Neural cell (in vitro differentiated cells): ENCODE results near the gene PEF1. TPM values are rescaled to one million over a fixed set of nuclear protein-coding genes. Genes with fewer than 3 reads are reported as not detected.

Experiments
- H2AFZ ChIP-seq: fragments of 200-600, 300-800 bp; sonication (generic), shearing (Covaris generic); 2 replicates; pipeline ENCODE4 v1.6.0; 2014; ENCODE audit warnings: low read depth, mild to moderate bottlenecking, antibody characterized with exemption, low read length, moderate library complexity
- H3F3A ChIP-seq: fragments of 200-600 bp; shearing (Covaris generic); 2 replicates; pipeline ENCODE4 v1.6.1; 2016; ENCODE audit warnings: mild to moderate bottlenecking, moderate library complexity, mixed read lengths, antibody characterized with exemption, low read length; ENCODE audit not compliant: insufficient read depth, poor library complexity, severe bottlenecking
- H3K27ac ChIP-seq: fragments of 200-600, 300-800 bp; sonication (generic), shearing (Covaris generic); 2 replicates; pipeline ENCODE4 v1.5.1; 2014; ENCODE audit warnings: mild to moderate bottlenecking, low read length, moderate library complexity
- H3K27me3 ChIP-seq: fragments of 300-800, 200-600 bp; sonication (generic), shearing (Covaris generic); 2 replicates; pipeline ENCODE4 v1.6.0; 2014; ENCODE audit warnings: mild to moderate bottlenecking, low read depth, low read length, moderate library complexity; ENCODE audit not compliant: insufficient read depth
- H3K36me3 ChIP-seq: fragments of 300-800, 200-600 bp; sonication (generic), shearing (Covaris generic); 2 replicates; pipeline ENCODE4 v1.5.1; 2014; ENCODE audit warnings: mild to moderate bottlenecking, antibody characterized with exemption, low read length, moderate library complexity; ENCODE audit not compliant: insufficient read depth
- H3K4me2 ChIP-seq: fragments of 300-800, 200-600 bp; sonication (generic), shearing (Covaris generic); 2 replicates; pipeline ENCODE4 v1.6.0; 2014; ENCODE audit warnings: mild to moderate bottlenecking, low read length
- H3K4me3 ChIP-seq: fragments of 300-800, 200-600 bp; sonication (generic), shearing (Covaris generic); 2 replicates; pipeline ENCODE4 v1.5.1; 2014; ENCODE audit warnings: mild to moderate bottlenecking, low read length, moderate library complexity
- H3K79me2 ChIP-seq: fragments of 200-600 bp; shearing (Covaris generic); replicated peaks from 2 replicates; pipeline ENCODE4 v1.6.0; 2014; ENCODE audit warnings: mild to moderate bottlenecking, low read length, moderate library complexity; ENCODE audit not compliant: insufficient read depth
- H3K9ac ChIP-seq: fragments of 300-800, 200-600 bp; sonication (generic), shearing (Covaris generic); 2 replicates; pipeline ENCODE4 v1.6.1; 2016; ENCODE audit warnings: mild to moderate bottlenecking, low read length, mixed read lengths
- H3K9me2 ChIP-seq: fragments of 200-600 bp; shearing (Covaris generic); 2 replicates; pipeline ENCODE4 v1.6.1; 2016; ENCODE audit warnings: mild to moderate bottlenecking, low read length, mixed read lengths; ENCODE audit not compliant: insufficient read depth
- H3K9me3 ChIP-seq: fragments of 200-600, 300-800 bp; sonication (generic), shearing (Covaris generic); 2 replicates; pipeline ENCODE4 v1.6.1; 2016; ENCODE audit warnings: mild to moderate bottlenecking, mixed run types, low read length, moderate library complexity, mixed read lengths
- H4K20me1 ChIP-seq: fragments of 200-600 bp; shearing (Covaris generic); 2 replicates; pipeline ENCODE4 v1.6.1; 2016; ENCODE audit warnings: mild to moderate bottlenecking, mixed run types; ENCODE audit not compliant: insufficient read depth
- EP300 ChIP-seq: fragments of 450-650 bp; conservative IDR thresholded peaks from 2 replicates; pipeline ENCODE4 v1.6.1; 2014; ENCODE audit warnings: antibody characterized with exemption, mild to moderate bottlenecking, moderate library complexity; ENCODE audit not compliant: poor library complexity, severe bottlenecking
- EZH2 ChIP-seq: fragments of 200-600, 300-800 bp; shearing (Covaris generic), sonication (generic); IDR thresholded peaks from 2 replicates; pipeline ENCODE4 v1.6.1; 2014; ENCODE audit warnings: antibody characterized with exemption, low read length, borderline replicate concordance, mild to moderate bottlenecking; ENCODE audit not compliant: insufficient read depth, poor library complexity, severe bottlenecking
- MXI1 ChIP-seq: fragments of 450-650 bp; conservative IDR thresholded peaks from 2 replicates; pipeline ENCODE4 v1.6.1; 2014; ENCODE audit warnings: antibody characterized with exemption, mild to moderate bottlenecking; ENCODE audit not compliant: poor library complexity, severe bottlenecking
- POLR2AphosphoS5 ChIP-seq: IDR thresholded peaks from 2 replicates; pipeline ENCODE4 v1.6.1; 2012
- RAD21 ChIP-seq: fragments of 450-650 bp; conservative IDR thresholded peaks from 2 replicates; pipeline ENCODE4 v1.6.1; 2014; ENCODE audit warnings: antibody characterized with exemption, mild to moderate bottlenecking, moderate library complexity
- SMC3 ChIP-seq: fragments of 450-650 bp; conservative IDR thresholded peaks from 2 replicates; pipeline ENCODE4 v1.6.1; 2014; ENCODE audit warnings: antibody characterized with exemption, mild to moderate bottlenecking, moderate library complexity; ENCODE audit not compliant: poor library complexity
- TAF1 ChIP-seq: IDR thresholded peaks from 2 replicates; pipeline ENCODE4 v1.6.1; 2012; ENCODE audit warnings: low read depth
- polyA plus RNA-seq: library from polyadenylated mRNA; depleted of rRNA; stranded (reverse); fragments of >200 nt; gene quantifications from 2 replicates; pipeline ENCODE4 v1.2.3, GENCODE V29; 2014
- TF ChIP-seq, protein P1 (sequence below): fragments of 450-650 bp; IDR thresholded peaks from 2 replicates; pipeline ENCODE4 v1.5.1; 2014; ENCODE audit warnings: antibody characterized with exemption, mild to moderate bottlenecking, moderate library complexity; ENCODE audit not compliant: poor library complexity, severe bottlenecking
- TF ChIP-seq, protein P2 (sequence below): IDR thresholded peaks from 2 replicates; pipeline ENCODE4 v1.6.1; 2012; ENCODE audit warnings: borderline replicate concordance

The PEF1 gene
- polyA plus RNA-seq, 1 donor from 2014 or later: 48.2 TPM

DNA sequence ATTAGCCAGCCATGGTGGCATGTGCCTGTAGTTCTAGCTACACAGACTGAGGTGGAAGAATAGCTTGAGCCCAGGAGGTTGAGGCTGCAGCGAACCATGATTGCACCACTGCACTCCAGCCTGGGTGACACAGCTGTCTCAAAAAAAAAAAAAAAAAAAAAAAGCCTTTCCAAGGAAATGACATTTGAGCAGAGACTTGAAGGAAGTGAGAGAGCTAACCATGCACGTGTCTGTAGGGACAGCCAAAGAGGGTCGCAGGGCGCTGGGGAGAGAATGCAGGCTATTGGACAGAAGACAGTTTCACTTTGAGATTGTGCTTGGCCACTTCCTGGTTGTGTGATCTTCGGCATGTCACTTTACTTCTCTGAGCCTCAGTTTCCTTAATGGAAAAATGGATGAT, 20.4 kb downstream of the PEF1 start:
- TF ChIP-seq, protein P1, sequence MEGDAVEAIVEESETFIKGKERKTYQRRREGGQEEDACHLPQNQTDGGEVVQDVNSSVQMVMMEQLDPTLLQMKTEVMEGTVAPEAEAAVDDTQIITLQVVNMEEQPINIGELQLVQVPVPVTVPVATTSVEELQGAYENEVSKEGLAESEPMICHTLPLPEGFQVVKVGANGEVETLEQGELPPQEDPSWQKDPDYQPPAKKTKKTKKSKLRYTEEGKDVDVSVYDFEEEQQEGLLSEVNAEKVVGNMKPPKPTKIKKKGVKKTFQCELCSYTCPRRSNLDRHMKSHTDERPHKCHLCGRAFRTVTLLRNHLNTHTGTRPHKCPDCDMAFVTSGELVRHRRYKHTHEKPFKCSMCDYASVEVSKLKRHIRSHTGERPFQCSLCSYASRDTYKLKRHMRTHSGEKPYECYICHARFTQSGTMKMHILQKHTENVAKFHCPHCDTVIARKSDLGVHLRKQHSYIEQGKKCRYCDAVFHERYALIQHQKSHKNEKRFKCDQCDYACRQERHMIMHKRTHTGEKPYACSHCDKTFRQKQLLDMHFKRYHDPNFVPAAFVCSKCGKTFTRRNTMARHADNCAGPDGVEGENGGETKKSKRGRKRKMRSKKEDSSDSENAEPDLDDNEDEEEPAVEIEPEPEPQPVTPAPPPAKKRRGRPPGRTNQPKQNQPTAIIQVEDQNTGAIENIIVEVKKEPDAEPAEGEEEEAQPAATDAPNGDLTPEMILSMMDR: no peak
- TF ChIP-seq MXI1: no peak
- no peak for TF ChIP-seq TAF1
- no peak for TF ChIP-seq EZH2
- TF ChIP-seq EP300: no peak
- no peak for TF ChIP-seq SMC3
- TF ChIP-seq, protein P2, sequence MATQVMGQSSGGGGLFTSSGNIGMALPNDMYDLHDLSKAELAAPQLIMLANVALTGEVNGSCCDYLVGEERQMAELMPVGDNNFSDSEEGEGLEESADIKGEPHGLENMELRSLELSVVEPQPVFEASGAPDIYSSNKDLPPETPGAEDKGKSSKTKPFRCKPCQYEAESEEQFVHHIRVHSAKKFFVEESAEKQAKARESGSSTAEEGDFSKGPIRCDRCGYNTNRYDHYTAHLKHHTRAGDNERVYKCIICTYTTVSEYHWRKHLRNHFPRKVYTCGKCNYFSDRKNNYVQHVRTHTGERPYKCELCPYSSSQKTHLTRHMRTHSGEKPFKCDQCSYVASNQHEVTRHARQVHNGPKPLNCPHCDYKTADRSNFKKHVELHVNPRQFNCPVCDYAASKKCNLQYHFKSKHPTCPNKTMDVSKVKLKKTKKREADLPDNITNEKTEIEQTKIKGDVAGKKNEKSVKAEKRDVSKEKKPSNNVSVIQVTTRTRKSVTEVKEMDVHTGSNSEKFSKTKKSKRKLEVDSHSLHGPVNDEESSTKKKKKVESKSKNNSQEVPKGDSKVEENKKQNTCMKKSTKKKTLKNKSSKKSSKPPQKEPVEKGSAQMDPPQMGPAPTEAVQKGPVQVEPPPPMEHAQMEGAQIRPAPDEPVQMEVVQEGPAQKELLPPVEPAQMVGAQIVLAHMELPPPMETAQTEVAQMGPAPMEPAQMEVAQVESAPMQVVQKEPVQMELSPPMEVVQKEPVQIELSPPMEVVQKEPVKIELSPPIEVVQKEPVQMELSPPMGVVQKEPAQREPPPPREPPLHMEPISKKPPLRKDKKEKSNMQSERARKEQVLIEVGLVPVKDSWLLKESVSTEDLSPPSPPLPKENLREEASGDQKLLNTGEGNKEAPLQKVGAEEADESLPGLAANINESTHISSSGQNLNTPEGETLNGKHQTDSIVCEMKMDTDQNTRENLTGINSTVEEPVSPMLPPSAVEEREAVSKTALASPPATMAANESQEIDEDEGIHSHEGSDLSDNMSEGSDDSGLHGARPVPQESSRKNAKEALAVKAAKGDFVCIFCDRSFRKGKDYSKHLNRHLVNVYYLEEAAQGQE: no peak
- no peak for TF ChIP-seq RAD21
- no peak for TF ChIP-seq POLR2AphosphoS5
- H4K20me1 ChIP-seq: no peaks in the 10 kb centered on the region
- no peaks in the 10 kb centered on the region for H3K79me2 ChIP-seq
- H3K9me2 ChIP-seq: no peaks in the 10 kb centered on the region
- H3K36me3 ChIP-seq: no peaks in the 10 kb centered on the region
- no peaks in the 10 kb centered on the region for H3K9me3 ChIP-seq
- no peak overlapping the region for H3K4me3 ChIP-seq
- no peak overlapping the region for H3K9ac ChIP-seq
- H3F3A ChIP-seq: no peaks in the 10 kb centered on the region
- no peak overlapping the region for H2AFZ ChIP-seq
- no peaks in the 10 kb centered on the region for H3K27me3 ChIP-seq
- no peak overlapping the region for H3K4me2 ChIP-seq
- no peak overlapping the region for H3K27ac ChIP-seq

DNA sequence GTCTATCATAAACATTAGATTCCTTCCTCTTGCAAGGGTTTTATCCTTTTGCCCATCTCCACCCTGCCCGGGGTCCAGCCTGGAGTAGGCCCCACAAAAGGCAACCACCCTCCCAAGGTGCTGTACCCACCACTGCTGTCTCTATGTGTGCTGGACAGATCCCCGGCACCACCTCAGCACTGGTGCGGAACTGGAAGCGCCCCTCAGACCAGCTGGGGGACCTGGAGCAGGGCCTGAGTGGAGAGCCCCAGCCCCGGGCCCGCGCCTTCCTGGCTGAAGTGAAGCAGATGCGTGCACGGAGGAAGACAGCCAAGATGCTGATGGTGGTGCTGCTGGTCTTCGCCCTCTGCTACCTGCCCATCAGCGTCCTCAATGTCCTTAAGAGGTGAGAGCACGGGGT, 21.3 kb downstream of the PEF1 start:
- H3K36me3 ChIP-seq: no peaks in the 10 kb centered on the region

More for the DNA sequence above, 21.3 kb downstream of the PEF1 start:
- Histone ChIP-seq H3K9me2 (no peaks in the 10 kb centered on the region), H3K4me3 (no peak overlapping the region), H4K20me1 (no peaks in the 10 kb centered on the region), H3K27ac (no peak overlapping the region), H3K9me3 (no peaks in the 10 kb centered on the region), H2AFZ (no peak overlapping the region), H3K27me3 (peaks cover 2% of the 10 kb centered on the region), H3F3A (no peaks in the 10 kb centered on the region), H3K9ac (no peak overlapping the region), H3K79me2 (no peaks in the 10 kb centered on the region), H3K4me2 (no peak overlapping the region)
- TF ChIP-seq EZH2: no peak
- TF ChIP-seq, protein P2: no peak
- no peak for TF ChIP-seq EP300
- no peak for TF ChIP-seq TAF1
- TF ChIP-seq, protein P1: no peak
